NCI-H524 treated with DMSO at 0.1 percent for 48 hours (cell line): ENCODE data around the gene SAMD4B.

Experiments used
- DNase-seq: peaks from one replicate; lab custom pipeline; 2025; lab: John Stamatoyannopoulos, UW

SAMD4B gene

GRCh38 chr19:39425744-39426143 lies 83.5 kb downstream of the SAMD4B start:
- no peak for DNase-seq

GRCh38 chr19:39426170-39426569 lies 83.9 kb downstream of the SAMD4B start:
- no peak for DNase-seq

GRCh38 chr19:39427707-39428106 lies 85.5 kb downstream of the SAMD4B start:
- no peak for DNase-seq

- DNase-seq = no peak
Measured at GRCh38 chr19:39428283-39429112, 86.3 kb downstream of the SAMD4B start.

GRCh38 chr19:39430675-39431593 lies 88.7 kb downstream of the SAMD4B start:
- DNase-seq = no peak

GRCh38 chr19:39432677-39433025 lies 90.4 kb downstream of the SAMD4B start:
- DNase-seq = no peak

GRCh38 chr19:39433480-39434079 lies 91.4 kb downstream of the SAMD4B start:
- no peak for DNase-seq

- DNase-seq = no peak
Measured at GRCh38 chr19:39434123-39435076, 92.2 kb downstream of the SAMD4B start.
